H1 (cell line): ENCODE measurements around the gene PRKAR2B. TPM values are rescaled to one million over a fixed set of nuclear protein-coding genes. Genes with fewer than 3 reads are reported as not detected.

Experiments used
- CTCF ChIA-PET: fragments of 300-600 bp; sonication (Branson Sonifier 250); formaldehyde crosslinking; loops from one replicate; lab custom pipeline; 2021; ENCODE audit not compliant: partially characterized antibody; lab: Charles Lee
- POLR2A ChIA-PET: fragments of 300-600 bp; sonication (Branson Sonifier 250); formaldehyde crosslinking; loops from one replicate; lab custom pipeline; 2021; ENCODE audit warnings: inconsistent platforms; ENCODE audit not compliant: partially characterized antibody; lab: Charles Lee
- DNase-seq, 2 experiments: peaks; one replicate each; pipeline versions ENCODE4 v3.0.0 to v3.0.0-alpha.2; 2010 to 2022; ENCODE audit warnings: low spot score in 2 of 2, low read depth in 1 of 2, mixed read lengths in 1 of 2
- FAIRE-seq: peaks from 2 replicates; lab custom pipeline; 2011; peaks lifted over from hg19 to GRCh38; lab: Jason Lieb, UNC
- H2AFZ ChIP-seq: 2 replicates; pipeline ENCODE4 v1.8.1; 2012; ENCODE audit warnings: low read length, inconsistent platforms
- H2AK5ac ChIP-seq: 2 replicates; pipeline ENCODE4 v1.6.1; 2013; ENCODE audit warnings: low read depth, low read length
- H2BK120ac ChIP-seq: replicated peaks from 2 replicates; pipeline ENCODE3; 2013; ENCODE audit warnings: low read depth, low read length, inconsistent platforms
- H2BK12ac ChIP-seq: 2 replicates; pipeline ENCODE4 v1.6.1; 2013; ENCODE audit warnings: low read depth, low read length
- H2BK15ac ChIP-seq: 2 replicates; pipeline ENCODE4 v1.6.1; 2013; ENCODE audit warnings: low read length
- H2BK20ac ChIP-seq: 2 replicates; pipeline ENCODE4 v1.6.1; 2013; ENCODE audit warnings: low read length
- H2BK5ac ChIP-seq: 2 replicates; pipeline ENCODE4 v1.6.1; 2013; ENCODE audit warnings: low read depth, low read length
- H3K14ac ChIP-seq: 2 replicates; pipeline ENCODE4 v1.6.1; 2013; ENCODE audit warnings: inconsistent platforms; ENCODE audit not compliant: insufficient read length
- H3K18ac ChIP-seq: 2 replicates; pipeline ENCODE4 v1.6.1; 2013; ENCODE audit warnings: low read length; ENCODE audit errors: extremely low read depth
- H3K23ac ChIP-seq: 2 replicates; pipeline ENCODE4 v1.6.1; 2013; ENCODE audit warnings: inconsistent platforms; ENCODE audit not compliant: insufficient read length
- H3K23me2 ChIP-seq: 2 replicates; pipeline ENCODE4 v1.6.1; 2013; ENCODE audit warnings: low read depth, low read length
- H3K27ac ChIP-seq: 2 replicates; pipeline ENCODE4 v1.6.1; 2011; ENCODE audit warnings: low read depth, low read length, inconsistent platforms
- H3K27me3 ChIP-seq, 4 experiments: replicated peaks in 1 of 4; 1 replicate in 1 of 4; 2 replicates in 3 of 4; pipeline versions ENCODE4 v1.6.1 to v1.8.1; 2011 to 2013; ENCODE audit warnings: low read length in 3 of 4, mild to moderate bottlenecking in 3 of 4, inconsistent platforms in 2 of 4, mixed read lengths in 2 of 4, moderate library complexity in 1 of 4; ENCODE audit not compliant: control insufficient read depth in 3 of 4, insufficient read depth in 3 of 4; ENCODE audit errors: extremely low read depth in 1 of 4
- H3K36me3 ChIP-seq, 4 experiments: 2 replicates each; pipeline versions ENCODE4 v1.6.1 to v1.8.1; 2011 to 2013; ENCODE audit warnings: mild to moderate bottlenecking in 4 of 4, low read length in 3 of 4, moderate library complexity in 2 of 4, control low read depth in 1 of 4, inconsistent platforms in 1 of 4; ENCODE audit not compliant: insufficient read depth in 4 of 4, control insufficient read depth in 2 of 4
- H3K4ac ChIP-seq: replicated peaks from 2 replicates; pipeline ENCODE3; 2013; ENCODE audit warnings: low read length, low read depth, mixed read lengths, inconsistent platforms; ENCODE audit not compliant: insufficient read length
- H3K4me1 ChIP-seq, 4 experiments: replicated peaks in 1 of 4; 1 replicate in 1 of 4; 2 replicates in 3 of 4; pipeline versions ENCODE4 v1.6.1 to v1.8.1; 2011 to 2013; ENCODE audit warnings: low read length in 3 of 4, inconsistent platforms in 2 of 4, mixed read lengths in 1 of 4; ENCODE audit not compliant: insufficient read depth in 4 of 4, control insufficient read depth in 3 of 4
- H3K4me2 ChIP-seq, 2 experiments: 2 replicates each; pipeline versions ENCODE4 v1.6.1 to v1.8.1; 2011 to 2013; ENCODE audit warnings: low read depth in 2 of 2, low read length in 2 of 2, control low read depth in 1 of 2, inconsistent platforms in 1 of 2, mild to moderate bottlenecking in 1 of 2; ENCODE audit not compliant: insufficient read depth in 1 of 2
- H3K4me3 ChIP-seq, 4 experiments: fragments of 200-600, 300-600 bp in 1 of 4; sonication (generic), shearing (Covaris generic), sonication (Bioruptor Twin) in 1 of 4; 2 replicates each; pipeline versions ENCODE4 v1.5.1 to v1.8.1; 2011 to 2016; ENCODE audit warnings: low read length in 4 of 4, low read depth in 3 of 4, control low read depth in 2 of 4, inconsistent platforms in 2 of 4, mild to moderate bottlenecking in 2 of 4, mixed read lengths in 1 of 4, moderate library complexity in 1 of 4; ENCODE audit not compliant: insufficient read depth in 2 of 4; ENCODE audit errors: extremely low read depth in 1 of 4
- H3K56ac ChIP-seq: replicated peaks from 2 replicates; pipeline ENCODE3; 2013; ENCODE audit warnings: low read depth, mild to moderate bottlenecking, mixed read lengths, low read length, inconsistent platforms; ENCODE audit not compliant: insufficient read length
- H3K79me1 ChIP-seq: 2 replicates; pipeline ENCODE4 v1.6.1; 2013; ENCODE audit warnings: low read depth, low read length, control low read depth
- H3K79me2 ChIP-seq, 2 experiments: 2 replicates each; pipeline versions ENCODE4 v1.6.1 to v1.8.1; 2012 to 2013; ENCODE audit warnings: low read length in 2 of 2, mild to moderate bottlenecking in 2 of 2, inconsistent platforms in 1 of 2; ENCODE audit not compliant: insufficient read depth in 2 of 2, control insufficient read depth in 1 of 2
- H3K9ac ChIP-seq, 4 experiments: replicated peaks in 1 of 4; 1 replicate in 1 of 4; 2 replicates in 3 of 4; pipeline versions ENCODE4 v1.6.1 to v1.8.1; 2011 to 2013; ENCODE audit warnings: low read depth in 3 of 4, low read length in 3 of 4, control low read depth in 2 of 4, mild to moderate bottlenecking in 2 of 4, moderate library complexity in 2 of 4, inconsistent platforms in 1 of 4; ENCODE audit errors: extremely low read depth in 1 of 4
- H3K9me3 ChIP-seq, 2 experiments: 2 replicates each; pipeline versions ENCODE4 v1.6.1 to v1.8.1; 2012 to 2013; ENCODE audit warnings: mild to moderate bottlenecking in 2 of 2, moderate library complexity in 2 of 2, control low read depth in 1 of 2, inconsistent platforms in 1 of 2, low read depth in 1 of 2, low read length in 1 of 2, mixed read lengths in 1 of 2; ENCODE audit not compliant: insufficient read depth in 2 of 2
- H4K20me1 ChIP-seq, 2 experiments: replicated peaks in 1 of 2; 2 replicates each; pipeline versions ENCODE3 to v1.8.1; 2011 to 2013; ENCODE audit warnings: inconsistent platforms in 2 of 2, low read length in 2 of 2, mild to moderate bottlenecking in 1 of 2; ENCODE audit not compliant: insufficient read depth in 2 of 2, control insufficient read depth in 1 of 2
- H4K5ac ChIP-seq: 2 replicates; pipeline ENCODE4 v1.6.1; 2013; ENCODE audit warnings: low read length, low read depth, mixed read lengths, inconsistent platforms; ENCODE audit not compliant: insufficient read length
- H4K8ac ChIP-seq: 2 replicates; pipeline ENCODE4 v1.8.0; 2013; ENCODE audit warnings: mild to moderate bottlenecking, moderate library complexity, low read length, inconsistent platforms; ENCODE audit not compliant: insufficient read depth; ENCODE audit errors: extremely low read depth
- H4K91ac ChIP-seq: replicated peaks from 2 replicates; pipeline ENCODE3; 2013; ENCODE audit warnings: low read length, mixed read lengths, inconsistent platforms; ENCODE audit not compliant: insufficient read length
- ASH2L ChIP-seq: fragments of 200-600, 300-600 bp; sonication (generic); IDR thresholded peaks from one replicate; pipeline ENCODE4 v1.7.1; 2017; ENCODE audit warnings: low read length
- CBX5 ChIP-seq: fragments of 300-800, 300-1000 bp; sonication (generic); IDR thresholded peaks from 2 replicates; pipeline ENCODE4 v1.7.1; 2016; ENCODE audit warnings: antibody characterized with exemption, low read length, low read depth
- EGR1 ChIP-seq: IDR thresholded peaks from 2 replicates; pipeline ENCODE4 v1.6.1; 2011; ENCODE audit warnings: low read depth, low read length, borderline replicate concordance
- HDAC6 ChIP-seq: IDR thresholded peaks from one replicate; pipeline ENCODE4 v1.7.1; 2012; ENCODE audit warnings: low read depth, mild to moderate bottlenecking, inconsistent platforms, low read length, moderate library complexity
- POLR2A ChIP-seq, 2 experiments: IDR thresholded peaks; 1 replicate in 1 of 2; 2 replicates in 1 of 2; pipeline ENCODE4 v1.6.1; 2011; ENCODE audit warnings: low read depth in 2 of 2, low read length in 2 of 2, mild to moderate bottlenecking in 2 of 2; ENCODE audit errors: control extremely low read depth in 1 of 2
- RNF2 ChIP-seq: fragments of 200-900, 300-1000 bp; sonication (generic); IDR thresholded peaks from 2 replicates; pipeline ENCODE4 v1.7.1; 2016; ENCODE audit warnings: borderline replicate concordance, low read depth, mild to moderate bottlenecking, antibody characterized with exemption, low read length; ENCODE audit not compliant: poor library complexity, severe bottlenecking; ENCODE audit errors: missing control alignments
- SIN3A ChIP-seq, 2 experiments: IDR thresholded peaks in 1 of 2; conservative IDR thresholded peaks in 1 of 2; 2 replicates each; pipeline ENCODE4 v1.6.1; 2011 to 2012; ENCODE audit warnings: low read length in 2 of 2, improper control_type of control experiment in 1 of 2, low read depth in 1 of 2, mild to moderate bottlenecking in 1 of 2
- WGBS, 2 experiments: shearing (Covaris generic) in 1 of 2; methylation state at CpG; one replicate each; pipeline versions ENCODE4 v1.1.6 to v1.1.7; 2013 to 2015; ENCODE audit warnings: low lambda C conversion rate in 2 of 2, mixed read lengths in 2 of 2, inconsistent platforms in 1 of 2, low coverage in 1 of 2, missing lambda C conversion rate in 1 of 2; ENCODE audit not compliant: insufficient replicate concordance in 2 of 2, insufficient coverage in 1 of 2, insufficient read length in 1 of 2; ENCODE audit errors: extremely low coverage in 1 of 2, missing lambda C conversion rate in 1 of 2; 5-methylcytosine and 5-hydroxymethylcytosine counted together
- polyA plus RNA-seq, 7 experiments: library from polyadenylated mRNA; depleted of rRNA in 3 of 7; stranded (reverse) in 5 of 7; unstranded in 2 of 7; fragments of >200 nt in 5 of 7; fragments of 200-250 nt in 2 of 7; gene quantifications; 1 replicate in 5 of 7; 2 replicates in 1 of 7; 4 replicates in 1 of 7; pipeline versions ENCODE4 v1.2.1 to v1.2.3, GENCODE V29; 2011 to 2013; ENCODE audit warnings: missing spikeins in 2 of 7, mixed read lengths in 2 of 7
- total RNA-seq: library from RNA; stranded (reverse); fragmentation: NEBNext Ultra II Directional; extraction: Animal tissue kit (Norgen Biotek cat#: 25700); gene quantifications from 2 replicates; pipeline ENCODE4 v1.2.1, GENCODE V29; 2021

Gene PRKAR2B
- total and polyA plus RNA-seq, 2 of the 8 experiments (the other 6 are each of a cell fraction or from before 2014, with no cell fraction given): 10.4 to 37.0 TPM

DNA sequence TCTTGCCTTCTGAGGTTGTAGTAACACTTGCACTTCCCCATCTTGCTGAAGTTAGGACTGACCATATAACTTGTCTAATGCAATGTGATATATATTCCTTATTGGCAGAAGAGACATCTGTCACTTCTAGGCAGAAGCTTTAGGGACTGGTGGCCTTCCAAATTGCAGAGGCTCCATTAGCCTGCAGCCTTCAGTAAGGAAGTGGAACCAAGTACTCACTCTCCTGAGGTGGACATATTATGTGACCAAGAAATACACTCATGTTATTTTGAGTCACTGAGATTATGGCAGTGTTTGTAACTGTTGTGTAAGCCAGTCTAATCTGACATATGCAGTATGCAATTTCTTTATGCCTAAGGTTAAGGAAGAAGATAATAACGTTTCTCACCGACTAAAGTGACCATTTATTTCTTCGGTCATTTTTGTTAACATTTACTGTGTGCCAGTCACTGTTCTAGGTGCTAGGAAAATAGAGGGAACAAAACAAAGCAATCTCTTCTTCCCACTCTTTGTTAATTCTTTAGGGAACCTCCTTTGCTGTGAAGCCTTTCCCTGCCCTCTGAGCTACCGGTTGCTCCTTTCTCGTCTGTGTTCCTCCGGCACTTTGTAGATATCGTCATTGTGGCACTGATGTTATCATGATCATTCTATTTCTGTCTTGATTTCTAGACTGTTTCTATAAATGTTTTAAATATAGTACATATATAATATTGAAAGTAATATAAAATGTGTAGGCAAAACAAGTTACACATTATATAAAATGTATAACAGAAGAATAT, 71.4 kb downstream of the PRKAR2B start:
- H4K8ac ChIP-seq: no peak overlapping the region
- no peaks in the 10 kb centered on the region for H3K9me3 ChIP-seq
- H2BK120ac ChIP-seq: no peak overlapping the region
- TF ChIP-seq RNF2 (no peak), CBX5 (no peak), ASH2L (no peak), HDAC6 (no peak), EGR1 (no peak), POLR2A (IDR thresholded peaks at IDR 0.05; ENCODE audit: control extremely low read depth in 1 of 2, low read depth in 2 of 2, low read length in 2 of 2) (no peak), SIN3A (conservative IDR thresholded peaks at IDR 0.05 in 1 of 2, IDR thresholded peaks at IDR 0.05 in 1 of 2; ENCODE audit: low read depth in 1 of 2, low read length in 2 of 2) (no peak)
- TF ChIP-seq, all 59 proteins: peak for 0
- Histone ChIP-seq H4K5ac (no peak overlapping the region), H3K79me1 (no peaks in the 10 kb centered on the region; the same call in 1 of the 2 replicates), H2BK12ac (0 out of 2 replicates have a peak overlapping the region, but pooled peaks have one; percentile 19), H3K79me2 (peaks cover 0 to 4% of the 10 kb centered on the region in 2 experiments; a peak in 1 of 4 replicates), H3K4me3 (no peak overlapping the region), H3K27me3 (no peaks in the 10 kb centered on the region), H3K23ac (no peak overlapping the region), H2AFZ (no peak overlapping the region), H3K4me2 (no peak overlapping the region), H4K20me1 (no peaks in the 10 kb centered on the region), H4K91ac (no peak overlapping the region), H3K14ac (no peak overlapping the region), H3K4ac (no peak overlapping the region), H2BK20ac (no peak overlapping the region), H3K23me2 (no peaks in the 10 kb centered on the region), H2BK5ac (no peak overlapping the region), H2BK15ac (0 out of 2 replicates have a peak overlapping the region, but pooled peaks have one; percentile 40), H3K18ac (no peak overlapping the region), H3K4me1 (no peaks in the 10 kb centered on the region; a peak in 1 of 7 replicates), H3K56ac (no peak overlapping the region), H3K9ac (no peak overlapping the region), H3K27ac (no peak overlapping the region), H2AK5ac (no peak overlapping the region), H3K36me3 (no peaks in the 10 kb centered on the region)
- ChIA-PET POLR2A (no interaction called here), CTCF (interaction anchor here (3.6 kb wide), 1 partner anchor 32 kb away, joined by 19 read pairs; no protein-coding TSS in a partner anchor)
- no peak for FAIRE-seq
- WGBS, 2 experiments: 87% methylated on average over 7 of the region's 7 CpGs; no CpG with 5 or more reads in 1 of the 2 experiments
- DNase-seq: no peak
